LNCAP (cell line): ENCODE data around the gene DDX1.

Source experiments
- TF ChIP-seq, protein P1 (sequence below): fragments of 450-650 bp; IDR thresholded peaks from 2 replicates; pipeline ENCODE4 v1.5.1; 2017; ENCODE audit warnings: mild to moderate bottlenecking

DDX1 gene

GRCh38 chr2:15553519-15553918 is 38.1 kb upstream of the DDX1 start:
- TF ChIP-seq, protein P1, sequence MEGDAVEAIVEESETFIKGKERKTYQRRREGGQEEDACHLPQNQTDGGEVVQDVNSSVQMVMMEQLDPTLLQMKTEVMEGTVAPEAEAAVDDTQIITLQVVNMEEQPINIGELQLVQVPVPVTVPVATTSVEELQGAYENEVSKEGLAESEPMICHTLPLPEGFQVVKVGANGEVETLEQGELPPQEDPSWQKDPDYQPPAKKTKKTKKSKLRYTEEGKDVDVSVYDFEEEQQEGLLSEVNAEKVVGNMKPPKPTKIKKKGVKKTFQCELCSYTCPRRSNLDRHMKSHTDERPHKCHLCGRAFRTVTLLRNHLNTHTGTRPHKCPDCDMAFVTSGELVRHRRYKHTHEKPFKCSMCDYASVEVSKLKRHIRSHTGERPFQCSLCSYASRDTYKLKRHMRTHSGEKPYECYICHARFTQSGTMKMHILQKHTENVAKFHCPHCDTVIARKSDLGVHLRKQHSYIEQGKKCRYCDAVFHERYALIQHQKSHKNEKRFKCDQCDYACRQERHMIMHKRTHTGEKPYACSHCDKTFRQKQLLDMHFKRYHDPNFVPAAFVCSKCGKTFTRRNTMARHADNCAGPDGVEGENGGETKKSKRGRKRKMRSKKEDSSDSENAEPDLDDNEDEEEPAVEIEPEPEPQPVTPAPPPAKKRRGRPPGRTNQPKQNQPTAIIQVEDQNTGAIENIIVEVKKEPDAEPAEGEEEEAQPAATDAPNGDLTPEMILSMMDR = no peak

GRCh38 chr2:15553951-15554350 is 37.7 kb upstream of the DDX1 start:
- TF ChIP-seq, protein P1 = no peak

DNA sequence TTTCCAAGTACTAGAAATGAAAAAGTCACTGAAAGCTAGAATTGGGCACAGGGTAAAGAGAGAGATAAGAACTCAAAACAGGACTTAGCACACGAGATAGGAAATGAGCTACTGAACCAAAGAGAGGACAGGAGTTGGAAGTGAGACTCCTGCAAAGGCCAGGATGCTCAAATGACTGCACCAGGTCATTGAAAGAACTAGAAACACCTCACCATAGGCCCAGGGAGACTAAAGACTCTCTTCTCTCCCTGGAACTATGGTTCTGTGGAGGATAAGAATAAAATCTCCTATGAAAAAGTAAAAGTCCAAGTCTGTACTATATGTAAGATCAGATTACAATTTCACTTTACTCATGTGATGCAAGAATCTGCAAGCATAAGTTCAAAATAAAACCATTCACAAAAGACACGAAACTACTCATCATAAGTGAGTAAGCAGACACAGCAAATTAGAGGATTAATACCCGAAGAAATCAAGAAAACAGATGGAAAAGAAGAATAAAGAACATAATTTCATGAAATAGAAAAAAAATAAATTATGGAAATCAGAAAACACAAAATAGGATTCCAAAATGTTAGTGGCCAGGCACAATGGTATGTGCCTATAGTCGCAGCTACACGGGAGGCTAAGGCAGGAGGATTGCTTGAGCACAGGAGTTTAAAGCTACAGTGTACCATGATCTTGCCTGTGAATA is 37.0 kb upstream of the DDX1 start:
- TF ChIP-seq, protein P1 = no peak

DNA sequence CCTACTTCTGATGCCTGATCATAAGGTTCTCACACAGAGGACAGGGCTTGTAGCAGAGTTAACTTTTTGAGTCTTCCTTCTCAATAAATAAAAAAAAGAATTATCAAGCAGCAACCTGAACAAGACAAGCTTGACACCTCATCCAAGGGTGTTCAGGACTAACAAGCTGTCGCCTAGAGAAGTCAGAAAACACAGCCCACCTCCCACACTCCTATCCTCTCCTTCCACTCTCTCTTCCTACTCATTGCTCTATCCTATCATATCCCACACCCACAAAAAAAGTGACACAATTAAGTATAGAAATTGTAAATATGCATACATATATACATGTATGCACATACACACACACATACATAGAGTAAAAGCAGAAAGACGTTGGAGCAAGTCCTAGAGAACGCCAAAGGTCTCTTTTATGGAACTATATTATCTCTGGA is 35.9 kb upstream of the DDX1 start:
- TF ChIP-seq, protein P1 = no peak

GRCh38 chr2:15556311-15556930 is 35.2 kb upstream of the DDX1 start:
- TF ChIP-seq, protein P1 = no peak

DNA sequence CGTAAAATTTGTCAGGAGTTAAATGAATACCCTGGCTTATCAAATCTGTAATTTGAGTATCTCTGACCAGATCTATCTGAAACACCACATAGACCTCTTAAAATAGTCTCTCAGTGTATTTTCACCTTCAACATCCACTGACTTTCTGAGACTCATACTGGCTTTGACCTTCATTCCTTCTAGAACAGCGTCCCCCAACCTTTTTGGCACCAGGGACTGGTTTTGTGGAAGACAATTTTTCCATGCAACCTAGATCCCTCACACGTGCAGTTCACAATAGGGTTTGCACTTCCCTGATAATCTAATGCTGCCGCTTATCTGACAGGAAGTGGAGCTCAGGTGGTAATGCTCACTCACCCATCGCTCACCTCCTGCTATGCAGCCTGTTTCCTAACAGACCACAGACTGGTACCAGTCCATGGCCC is 33.8 kb upstream of the DDX1 start:
- TF ChIP-seq, protein P1 = no peak

DNA sequence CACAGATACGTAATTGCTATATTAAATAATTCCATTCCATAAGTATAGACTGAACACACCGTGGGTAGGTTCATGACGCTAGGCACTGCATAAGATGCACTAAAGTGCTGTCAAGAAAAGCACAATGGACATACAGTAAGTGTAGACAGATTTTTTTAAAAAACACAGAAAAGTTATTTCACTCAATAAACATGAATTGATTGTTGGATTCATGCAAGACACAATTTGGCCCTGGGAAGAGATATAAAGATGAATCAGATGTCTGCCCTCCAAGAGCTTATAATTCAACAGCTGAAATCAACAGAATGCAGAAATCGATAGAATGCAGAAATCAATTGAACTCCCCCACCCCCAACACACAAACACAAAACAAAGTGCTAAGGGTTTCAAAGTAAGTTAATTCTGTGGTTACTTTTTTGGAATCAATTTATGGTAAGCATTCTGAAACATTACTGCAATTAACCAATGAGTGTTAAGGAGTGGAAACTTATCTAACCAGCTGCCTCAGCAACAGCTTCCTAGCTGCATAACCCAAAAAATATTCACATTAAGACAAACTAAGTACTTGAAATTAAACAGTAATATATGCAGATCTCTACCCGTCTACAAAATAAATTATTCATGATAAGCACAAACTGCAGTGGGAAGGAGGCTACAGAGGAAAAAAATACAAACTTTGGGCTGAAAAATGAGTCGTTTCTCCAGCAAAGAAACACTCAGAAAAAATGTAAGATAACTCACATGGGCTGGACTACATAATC is 32.1 kb upstream of the DDX1 start:
- TF ChIP-seq, protein P1 = no peak
